Left lobe of liver (tissue), 2 donors: ENCODE results near the gene ZNF451. TPM values are rescaled to one million over a fixed set of nuclear protein-coding genes. Genes with fewer than 3 reads are reported as not detected.
A peak's percentile ranks its signal among the peaks of the same experiment; 100 is the strongest.

ENCODE experiments used
- ATAC-seq: fragments of 200-7000 bp; cut with Tn5 transposase; one replicate; pipeline ENCODE4 v1.9.1; 2020; ENCODE audit warnings: mild to moderate bottlenecking, moderate library complexity
- DNase-seq: peaks from one replicate; pipeline ENCODE4 v3.0.0-alpha.2; 2020; ENCODE audit warnings: low spot score
- total RNA-seq: library from RNA; stranded (reverse); gene quantifications from one replicate; pipeline ENCODE4 v1.2.1, GENCODE V29; 2021
- donor health status: DM: no; HTN: no; CAD: no; lungs with moderate emphysema.
- donor health status: DM: no; HTN: yes; CAD: no.

ZNF451 gene
- total RNA-seq, 1 donor from 2014 or later, result 19.3 TPM

- DNase-seq (no peak), ATAC-seq (no peak)
Observed at GRCh38 chr6:57198926-57199636, 109.1 kb downstream of the ZNF451 start.

GRCh38 chr6:57201718-57202117 lies 111.7 kb downstream of the ZNF451 start:
- ATAC-seq (no peak), DNase-seq (no peak)

GRCh38 chr6:57205550-57206328 lies 115.8 kb downstream of the ZNF451 start:
- no peak for DNase-seq
- no peak for ATAC-seq

GRCh38 chr6:57207141-57207540 lies 117.2 kb downstream of the ZNF451 start:
- DNase-seq (no peak), ATAC-seq (no peak)

- ATAC-seq, result no peak
- DNase-seq, result no peak
Observed at GRCh38 chr6:57207872-57208271, 117.9 kb downstream of the ZNF451 start.

- DNase-seq (no peak), ATAC-seq (no peak)
Observed at GRCh38 chr6:57209030-57209429, 119.0 kb downstream of the ZNF451 start.

GRCh38 chr6:57210060-57210459 lies 120.1 kb downstream of the ZNF451 start:
- ATAC-seq (no peak), DNase-seq (no peak)

- no peak for ATAC-seq
- DNase-seq, result no peak
Observed at GRCh38 chr6:57215260-57215659, 125.3 kb downstream of the ZNF451 start.

- ATAC-seq, result peak; percentile 34
- DNase-seq, result no peak
Observed at GRCh38 chr6:57216235-57217101, 126.5 kb downstream of the ZNF451 start.

- DNase-seq, result no peak
- no peak for ATAC-seq
Observed at GRCh38 chr6:57217270-57217669, 127.3 kb downstream of the ZNF451 start.

Other genes starting within 250 kb of the ZNF451 start
- gene BEND6, start 135.1 kb upstream of the ZNF451 start, total RNA-seq, result not detected
- 4.9 TPM for gene KIAA1586, start 43.5 kb upstream of the ZNF451 start, total RNA-seq
- 2.5 TPM for gene BAG2, start 82.1 kb downstream of the ZNF451 start, total RNA-seq
- 2.5 TPM for gene RAB23, start 132.1 kb downstream of the ZNF451 start, total RNA-seq
- gene PRIM2, start 227.4 kb downstream of the ZNF451 start, total RNA-seq, result 4.3 TPM